Measurements from ENCODE around the gene BAX.
"Not testable (repeated sequence)": the region's sequence is repeated elsewhere in the genome, so short reads cannot be mapped to it uniquely, and the experiment has no call there.

The BAX gene

GRCh38 chr19:48922548-48923490 lies 31.9 kb upstream of the BAX start:
- TF ChIP-seq CTCF (IDR thresholded peaks at IDR 0.05; ENCODE audit: extremely low read depth, missing control alignments) = no peak

DNA sequence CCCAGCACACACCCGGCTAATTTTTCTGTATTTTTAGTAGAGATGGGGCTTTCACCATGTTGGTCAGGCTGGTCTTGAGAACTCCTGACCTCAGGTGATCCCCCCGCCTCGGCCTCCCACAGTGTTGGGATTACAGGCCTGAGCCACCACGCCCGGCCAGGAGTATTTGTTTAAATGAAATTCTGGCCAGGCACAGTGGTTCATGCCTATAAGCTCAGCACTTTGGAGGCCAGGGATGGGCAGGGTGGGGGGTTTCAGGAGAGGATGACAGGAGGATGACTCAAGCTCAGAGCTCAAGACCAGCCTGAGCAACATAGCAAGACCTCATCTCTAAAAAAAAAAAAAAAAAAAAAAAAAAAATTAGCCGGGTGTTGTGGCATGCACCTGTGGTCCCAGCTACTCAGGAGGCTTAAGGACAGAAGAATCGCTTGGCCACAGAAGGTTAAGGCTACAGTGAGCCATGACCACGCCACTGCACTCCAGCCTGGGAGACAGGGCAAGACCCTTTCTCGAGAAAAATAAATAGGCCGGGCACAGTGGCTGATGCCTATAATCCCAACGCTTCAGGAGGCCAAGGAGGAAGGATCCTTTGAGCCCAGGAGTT lies 29.3 kb upstream of the BAX start:
- no peak for DNase-seq (ENCODE audit: low spot score)
- TF ChIP-seq CTCF (IDR thresholded peaks at IDR 0.05; ENCODE audit: extremely low read depth, missing control alignments) = no peak

More at GRCh38 chr19:48922548-48923490, 31.9 kb upstream of the BAX start:
- DNase-seq (ENCODE audit: low spot score) = no peak

DNA sequence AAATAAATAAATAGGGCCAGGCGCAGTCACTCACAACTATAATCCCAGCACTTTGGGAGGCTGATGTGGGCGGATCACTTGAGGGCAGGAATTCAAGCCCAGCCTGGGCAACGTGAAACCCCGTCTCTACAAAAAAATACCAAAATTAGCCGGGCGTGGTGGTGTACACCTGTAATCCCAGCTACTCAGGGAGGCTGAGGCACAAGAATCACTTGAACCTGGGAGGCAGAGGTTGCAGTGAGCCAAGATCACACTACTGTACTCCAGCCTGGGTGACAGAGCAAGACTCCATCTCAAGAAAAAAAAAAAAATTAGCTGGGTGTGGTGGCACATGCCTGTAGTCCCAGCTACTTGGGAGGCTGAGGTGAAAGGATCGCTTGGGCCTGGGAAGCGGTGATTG lies 28.8 kb upstream of the BAX start:
- not testable (repeated sequence) for DNase-seq (ENCODE audit: low spot score)

DNA sequence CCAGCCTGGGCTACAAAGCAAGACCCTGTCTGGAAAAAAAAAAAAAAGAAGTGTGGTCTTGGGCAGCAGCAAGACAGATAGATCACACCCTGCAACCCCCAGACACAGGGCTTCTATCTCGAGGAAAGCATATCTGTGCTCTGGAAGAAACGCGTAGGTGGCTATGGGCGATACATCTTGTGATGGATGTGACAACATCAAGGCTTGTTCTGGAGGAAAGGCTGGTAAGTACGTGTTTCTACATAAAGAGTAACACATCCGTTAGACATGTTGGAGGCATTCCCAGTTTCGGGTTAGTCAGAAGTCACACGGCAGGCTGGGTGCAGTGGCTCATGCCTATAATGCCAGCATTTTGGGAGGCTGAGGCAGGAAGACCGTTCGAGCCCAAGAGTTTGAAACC lies 27.8 kb upstream of the BAX start:
- no peak for TF ChIP-seq CTCF (IDR thresholded peaks at IDR 0.05; ENCODE audit: extremely low read depth, missing control alignments)
- DNase-seq (ENCODE audit: low spot score) = no peak

- not testable (repeated sequence) for DNase-seq (ENCODE audit: low spot score)
These were observed 27.0 kb upstream of the BAX start for GRCh38 chr19:48927692-48928091.

GRCh38 chr19:48928164-48929025 lies 26.3 kb upstream of the BAX start:
- TF ChIP-seq CTCF (IDR thresholded peaks at IDR 0.05; ENCODE audit: extremely low read depth, missing control alignments) = no peak
- DNase-seq (ENCODE audit: low spot score) = no peak

DNA sequence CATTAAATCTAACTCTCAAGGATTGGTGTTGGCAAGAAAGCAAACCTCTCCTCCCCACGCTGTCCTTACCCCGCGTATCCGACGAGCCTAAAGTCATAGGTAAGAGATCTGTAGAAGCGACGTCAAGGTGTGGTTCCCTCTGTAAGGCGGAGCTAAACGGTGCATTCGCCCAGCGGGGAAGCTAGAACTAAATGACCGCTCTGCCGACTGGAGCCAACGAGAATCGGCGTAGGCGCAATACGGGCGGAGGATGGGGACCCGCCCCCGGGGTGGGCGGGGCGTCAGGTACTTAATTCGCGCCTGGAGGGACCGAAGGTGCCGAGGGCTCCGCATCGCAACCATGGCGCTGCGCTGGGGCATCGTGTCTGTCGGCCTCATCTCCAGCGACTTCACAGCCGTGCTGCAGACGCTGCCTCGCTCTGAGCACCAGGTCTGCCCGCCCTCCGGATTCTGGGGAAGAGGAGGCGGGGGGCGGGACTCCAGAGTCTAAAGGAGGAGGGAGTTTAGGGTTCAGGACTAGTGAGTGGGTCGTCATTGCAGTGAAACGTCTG lies 21.2 kb upstream of the BAX start, which contains the start of gene DHDH:
TSS of gene DHDH (plus strand) at position 318 of the 551 bp plus-strand sequence. CDS start at position 341, 23 bp downstream.
- peak; percentile 83 for DNase-seq (ENCODE audit: low spot score)
- TF ChIP-seq CTCF (IDR thresholded peaks at IDR 0.05; ENCODE audit: extremely low read depth, missing control alignments) = no peak
